Measurements from ENCODE around the gene PHLDA2. TPM values are rescaled to one million over a fixed set of nuclear protein-coding genes. Genes with fewer than 3 reads are reported as not detected.

The PHLDA2 gene
- total RNA-seq, 1 experiment from 2014 or later = 111 TPM

- CTCF ChIA-PET = interaction anchor here (0.6 kb wide), 1 partner anchor 247 kb away, joined by 4 read pairs; no protein-coding TSS in a partner anchor
- intact Hi-C loops (cut with micrococcal nuclease; ENCODE audit: unreplicated experiment) = no loop called here
- Mint-ChIP-seq H3K27me3 (ENCODE audit: unreplicated experiment) (no peaks in the 10 kb centered on the region), H3K4me1 (ENCODE audit: low read depth, unreplicated experiment) (peaks cover 7% of the 10 kb centered on the region), H3K9me3 (ENCODE audit: low read depth, unreplicated experiment) (no peaks in the 10 kb centered on the region), H3K4me3 (ENCODE audit: low read depth, unreplicated experiment) (no peak overlapping the region), H3K36me3 (ENCODE audit: insufficient read depth, unreplicated experiment) (peaks cover 82% of the 10 kb centered on the region), H3K27ac (ENCODE audit: unreplicated experiment) (no peak overlapping the region)
- DNase-seq = no peak
- no peak for TF ChIP-seq CTCF (IDR thresholded peaks at IDR 0.05; ENCODE audit: unreplicated experiment)
- no TSS peak for BruUV-seq (replicated peaks)
These were observed 34.0 kb upstream of the PHLDA2 start for GRCh38 chr11:2963112-2963754.

GRCh38 chr11:2961080-2961479 is 31.9 kb upstream of the PHLDA2 start:
- no peak for DNase-seq
- CTCF ChIA-PET = no interaction called here
- Mint-ChIP-seq H3K4me3 (ENCODE audit: low read depth, unreplicated experiment) (no peak overlapping the region), H3K9me3 (ENCODE audit: low read depth, unreplicated experiment) (no peaks in the 10 kb centered on the region), H3K36me3 (ENCODE audit: insufficient read depth, unreplicated experiment) (peaks cover 80% of the 10 kb centered on the region), H3K4me1 (ENCODE audit: low read depth, unreplicated experiment) (peaks cover under 1% of the 10 kb centered on the region), H3K27ac (ENCODE audit: unreplicated experiment) (no peak overlapping the region), H3K27me3 (ENCODE audit: unreplicated experiment) (no peaks in the 10 kb centered on the region)
- no TSS peak for BruUV-seq (replicated peaks)
- no peak for TF ChIP-seq CTCF (IDR thresholded peaks at IDR 0.05; ENCODE audit: unreplicated experiment)
- intact Hi-C loops (cut with micrococcal nuclease; ENCODE audit: unreplicated experiment) = no loop called here

- CTCF ChIA-PET = no interaction called here
- no peak for TF ChIP-seq CTCF (IDR thresholded peaks at IDR 0.05; ENCODE audit: unreplicated experiment)
These were observed 30.9 kb upstream of the PHLDA2 start for GRCh38 chr11:2960139-2960538.

GRCh38 chr11:2958251-2958650 is 29.0 kb upstream of the PHLDA2 start:
- intact Hi-C loops (cut with micrococcal nuclease; ENCODE audit: unreplicated experiment) = no loop called here
- H3K27ac Mint-ChIP-seq (ENCODE audit: unreplicated experiment) = no peak overlapping the region
- no peaks in the 10 kb centered on the region for H3K27me3 Mint-ChIP-seq (ENCODE audit: unreplicated experiment)
- H3K4me1 Mint-ChIP-seq (ENCODE audit: low read depth, unreplicated experiment) = no peaks in the 10 kb centered on the region
- H3K9me3 Mint-ChIP-seq (ENCODE audit: low read depth, unreplicated experiment) = no peaks in the 10 kb centered on the region
- CTCF ChIA-PET = no interaction called here
- H3K4me3 Mint-ChIP-seq (ENCODE audit: low read depth, unreplicated experiment) = no peak overlapping the region
- peaks cover 82% of the 10 kb centered on the region for H3K36me3 Mint-ChIP-seq (ENCODE audit: insufficient read depth, unreplicated experiment)
- no TSS peak for BruUV-seq (replicated peaks)
- no peak for DNase-seq
- TF ChIP-seq CTCF (IDR thresholded peaks at IDR 0.05; ENCODE audit: unreplicated experiment) = no peak

More at GRCh38 chr11:2960139-2960538, 30.9 kb upstream of the PHLDA2 start:
- Mint-ChIP-seq H3K27ac (ENCODE audit: unreplicated experiment) (no peak overlapping the region), H3K27me3 (ENCODE audit: unreplicated experiment) (no peaks in the 10 kb centered on the region), H3K4me1 (ENCODE audit: low read depth, unreplicated experiment) (no peaks in the 10 kb centered on the region), H3K9me3 (ENCODE audit: low read depth, unreplicated experiment) (no peaks in the 10 kb centered on the region), H3K4me3 (ENCODE audit: low read depth, unreplicated experiment) (no peak overlapping the region), H3K36me3 (ENCODE audit: insufficient read depth, unreplicated experiment) (peaks cover 82% of the 10 kb centered on the region)
- no TSS peak for BruUV-seq (replicated peaks)
- intact Hi-C loops (cut with micrococcal nuclease; ENCODE audit: unreplicated experiment) = no loop called here
- no peak for DNase-seq
